Neutrophil (primary cell): ENCODE data around the gene GRM1.

Experiments
- H3K27ac ChIP-seq: fragments of 200-600 bp; sonication (generic); 2 replicates; pipeline ENCODE4 v1.5.1; 2016; ENCODE audit warnings: mild to moderate bottlenecking, moderate library complexity
- H3K27me3 ChIP-seq: fragments of 200-600 bp; sonication (generic); 2 replicates; pipeline ENCODE4 v1.6.0; 2016; ENCODE audit warnings: mild to moderate bottlenecking
- H3K36me3 ChIP-seq: fragments of 200-600 bp; sonication (generic); 2 replicates; pipeline ENCODE4 v1.5.1; 2017
- H3K4me1 ChIP-seq, 2 experiments: fragments of 200-600 bp in 1 of 2; sonication (generic) in 1 of 2; 1 replicate in 1 of 2; 2 replicates in 1 of 2; pipeline versions ENCODE4 v1.5.1 to v1.6.1; 2013 to 2016; ENCODE audit warnings: low read depth in 1 of 2, low read length in 1 of 2, mild to moderate bottlenecking in 1 of 2, moderate library complexity in 1 of 2; ENCODE audit not compliant: control insufficient read depth in 1 of 2, insufficient read depth in 1 of 2
- H3K4me3 ChIP-seq, 2 experiments: fragments of 200-600 bp in 1 of 2; sonication (generic) in 1 of 2; 1 replicate in 1 of 2; 2 replicates in 1 of 2; pipeline ENCODE4 v1.5.1; 2013 to 2016; ENCODE audit warnings: low read depth in 1 of 2, low read length in 1 of 2, mild to moderate bottlenecking in 1 of 2, moderate library complexity in 1 of 2
- H3K9me3 ChIP-seq: fragments of 200-600 bp; sonication (generic); 2 replicates; pipeline ENCODE4 v1.5.1; 2016
- TF ChIP-seq, protein P1 (sequence below): fragments of 200-600 bp; sonication (generic); IDR thresholded peaks from 2 replicates; pipeline ENCODE4 v1.5.1; 2016; ENCODE audit warnings: antibody characterized with exemption

GRM1 gene

DNA sequence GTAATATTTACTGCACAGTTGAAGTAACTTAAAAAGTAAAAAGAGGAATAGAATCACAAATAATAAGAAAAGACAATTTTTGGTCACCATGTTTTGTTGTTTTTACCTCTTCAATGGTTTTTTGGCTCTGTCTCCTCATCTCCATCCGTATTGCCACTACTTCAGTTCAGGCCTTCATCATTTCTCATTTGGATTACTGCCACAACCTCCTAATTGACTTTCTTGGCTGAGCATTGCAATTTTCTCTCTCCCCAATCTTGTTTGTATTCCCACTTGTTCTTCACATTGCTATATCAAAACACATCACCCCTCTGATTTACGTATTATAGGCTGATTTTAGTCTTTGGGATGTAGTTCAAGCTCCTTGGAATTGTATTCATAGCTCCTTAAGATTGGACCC, 161.7 kb downstream of the GRM1 start:
- Histone ChIP-seq H3K36me3 (no peaks in the 10 kb centered on the region), H3K27me3 (no peaks in the 10 kb centered on the region), H3K27ac (no peak overlapping the region), H3K4me3 (no peak overlapping the region), H3K9me3 (no peaks in the 10 kb centered on the region), H3K4me1 (no peaks in the 10 kb centered on the region)
- TF ChIP-seq, protein P1, sequence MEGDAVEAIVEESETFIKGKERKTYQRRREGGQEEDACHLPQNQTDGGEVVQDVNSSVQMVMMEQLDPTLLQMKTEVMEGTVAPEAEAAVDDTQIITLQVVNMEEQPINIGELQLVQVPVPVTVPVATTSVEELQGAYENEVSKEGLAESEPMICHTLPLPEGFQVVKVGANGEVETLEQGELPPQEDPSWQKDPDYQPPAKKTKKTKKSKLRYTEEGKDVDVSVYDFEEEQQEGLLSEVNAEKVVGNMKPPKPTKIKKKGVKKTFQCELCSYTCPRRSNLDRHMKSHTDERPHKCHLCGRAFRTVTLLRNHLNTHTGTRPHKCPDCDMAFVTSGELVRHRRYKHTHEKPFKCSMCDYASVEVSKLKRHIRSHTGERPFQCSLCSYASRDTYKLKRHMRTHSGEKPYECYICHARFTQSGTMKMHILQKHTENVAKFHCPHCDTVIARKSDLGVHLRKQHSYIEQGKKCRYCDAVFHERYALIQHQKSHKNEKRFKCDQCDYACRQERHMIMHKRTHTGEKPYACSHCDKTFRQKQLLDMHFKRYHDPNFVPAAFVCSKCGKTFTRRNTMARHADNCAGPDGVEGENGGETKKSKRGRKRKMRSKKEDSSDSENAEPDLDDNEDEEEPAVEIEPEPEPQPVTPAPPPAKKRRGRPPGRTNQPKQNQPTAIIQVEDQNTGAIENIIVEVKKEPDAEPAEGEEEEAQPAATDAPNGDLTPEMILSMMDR: no peak

- Histone ChIP-seq H3K9me3 (no peaks in the 10 kb centered on the region), H3K4me3 (no peak overlapping the region), H3K4me1 (no peaks in the 10 kb centered on the region), H3K27ac (no peak overlapping the region), H3K36me3 (no peaks in the 10 kb centered on the region), H3K27me3 (no peaks in the 10 kb centered on the region)
- TF ChIP-seq, protein P1: no peak
These were observed 162.3 kb downstream of the GRM1 start for GRCh38 chr6:146191166-146191565.

DNA sequence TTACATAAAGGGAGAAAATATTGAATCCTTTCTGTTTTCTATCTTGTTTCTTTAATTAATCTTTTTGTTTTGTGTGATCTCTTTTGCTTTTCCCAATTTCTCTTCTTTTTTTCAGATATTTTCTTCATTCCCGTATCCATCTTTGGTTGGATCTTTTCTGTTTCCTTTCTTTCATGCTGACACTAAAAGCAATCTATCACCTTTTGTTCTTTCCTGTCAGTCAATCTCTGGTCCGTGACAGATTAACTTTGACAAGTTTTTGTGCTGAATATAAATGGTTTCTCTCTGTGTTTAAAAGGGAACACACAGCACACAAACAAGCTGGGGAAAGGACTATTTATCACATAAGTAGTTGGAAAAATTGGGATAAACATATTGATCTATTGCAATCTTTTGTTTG, 162.8 kb downstream of the GRM1 start:
- Histone ChIP-seq H3K36me3 (no peaks in the 10 kb centered on the region), H3K27ac (no peak overlapping the region), H3K4me3 (no peak overlapping the region), H3K9me3 (no peaks in the 10 kb centered on the region), H3K27me3 (no peaks in the 10 kb centered on the region), H3K4me1 (no peaks in the 10 kb centered on the region)
- TF ChIP-seq, protein P1: no peak

DNA sequence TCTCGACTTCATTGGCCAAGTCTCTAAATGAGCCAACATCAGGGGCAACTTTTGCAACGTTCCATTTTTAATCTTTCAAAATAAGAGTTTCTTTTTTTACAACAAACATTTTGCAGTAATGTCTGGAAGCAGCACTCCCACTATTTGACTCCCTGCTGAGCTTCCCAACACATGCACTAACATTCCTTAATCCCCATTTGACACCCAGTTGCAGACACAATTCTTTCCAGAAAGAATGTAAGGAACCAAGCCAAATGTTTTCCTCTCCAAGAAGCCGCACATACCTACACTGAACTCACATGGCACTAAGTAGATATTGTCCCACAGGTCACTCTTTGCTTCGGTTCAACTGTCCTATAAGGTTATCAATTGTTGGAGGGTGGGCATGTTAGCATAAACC, 165.6 kb downstream of the GRM1 start:
- H3K27ac ChIP-seq: no peak overlapping the region
- no peaks in the 10 kb centered on the region for H3K4me1 ChIP-seq
- no peaks in the 10 kb centered on the region for H3K9me3 ChIP-seq
- H3K27me3 ChIP-seq: no peaks in the 10 kb centered on the region
- TF ChIP-seq, protein P1: no peak
- no peak overlapping the region for H3K4me3 ChIP-seq
- H3K36me3 ChIP-seq: no peaks in the 10 kb centered on the region

DNA sequence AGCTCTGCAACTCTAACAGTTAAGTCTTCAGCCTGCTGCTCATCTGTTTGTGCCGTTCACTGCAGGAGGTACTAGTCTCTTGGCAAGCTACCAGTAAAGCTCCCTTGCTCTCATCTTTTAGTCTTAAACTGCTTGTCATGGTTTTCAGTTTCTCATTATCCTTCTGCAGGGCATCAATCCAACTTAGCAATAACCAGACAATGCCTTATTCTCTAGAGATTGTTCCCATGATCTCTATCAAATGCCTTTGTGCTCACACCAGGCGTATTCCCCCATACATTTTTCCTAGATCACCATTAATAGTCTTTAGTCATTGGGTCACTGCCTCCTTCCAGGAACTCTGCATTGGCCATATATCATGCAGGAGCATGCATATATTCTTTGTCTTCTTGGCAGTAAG, 171.3 kb downstream of the GRM1 start:
- H3K27ac ChIP-seq: no peak overlapping the region
- no peaks in the 10 kb centered on the region for H3K27me3 ChIP-seq
- no peaks in the 10 kb centered on the region for H3K4me1 ChIP-seq
- H3K36me3 ChIP-seq: no peaks in the 10 kb centered on the region
- TF ChIP-seq, protein P1: no peak
- H3K4me3 ChIP-seq: no peak overlapping the region
- no peaks in the 10 kb centered on the region for H3K9me3 ChIP-seq

DNA sequence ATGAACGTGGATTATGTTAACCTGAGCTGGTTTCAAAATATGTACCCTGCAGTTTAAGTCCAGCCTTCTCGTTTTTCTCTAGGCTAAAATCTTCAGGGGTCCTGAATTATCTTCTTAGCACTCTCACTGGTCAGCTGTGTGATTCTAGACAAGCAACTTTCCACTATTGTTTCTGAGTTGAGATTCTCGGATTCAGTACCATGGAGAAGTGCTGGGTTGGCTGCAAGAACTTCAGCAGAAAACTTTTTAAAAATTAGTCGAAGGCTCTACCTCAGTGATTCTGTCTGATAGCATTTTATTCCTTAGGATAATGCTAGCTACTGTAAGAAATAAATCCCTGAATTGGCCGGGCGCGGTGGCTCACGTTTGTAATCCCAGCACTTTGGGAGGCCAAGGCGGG, 173.7 kb downstream of the GRM1 start:
- Histone ChIP-seq H3K9me3 (no peaks in the 10 kb centered on the region), H3K27ac (no peak overlapping the region), H3K27me3 (no peaks in the 10 kb centered on the region), H3K36me3 (no peaks in the 10 kb centered on the region), H3K4me3 (no peak overlapping the region), H3K4me1 (no peaks in the 10 kb centered on the region)
- TF ChIP-seq, protein P1: no peak
